Muscle layer of colon (tissue), 2 donors: ENCODE measurements around the gene LRRC10B.

Experiments
- H3K27ac ChIP-seq: one replicate; pipeline ENCODE4 v1.7.0; 2013; ENCODE audit warnings: low read depth, mild to moderate bottlenecking, low read length, moderate library complexity
- H3K27me3 ChIP-seq, 2 donors: one replicate each; pipeline ENCODE4 v1.7.0; 2013; ENCODE audit warnings: low read length in 2 of 2, mild to moderate bottlenecking in 2 of 2; ENCODE audit not compliant: insufficient read depth in 2 of 2, control insufficient read depth in 1 of 2
- H3K36me3 ChIP-seq: one replicate; pipeline ENCODE4 v1.7.0; 2013; ENCODE audit warnings: mild to moderate bottlenecking, low read length; ENCODE audit not compliant: insufficient read depth
- H3K4me1 ChIP-seq: one replicate; pipeline ENCODE4 v1.7.0; 2013; ENCODE audit warnings: mild to moderate bottlenecking, low read length; ENCODE audit not compliant: insufficient read depth
- H3K4me3 ChIP-seq, 2 donors: one replicate each; pipeline ENCODE4 v1.7.0; 2013; ENCODE audit warnings: low read length in 2 of 2, low read depth in 1 of 2, mild to moderate bottlenecking in 1 of 2, moderate library complexity in 1 of 2
- H3K9ac ChIP-seq: one replicate; pipeline ENCODE4 v1.7.0; 2013; ENCODE audit warnings: low read length
- H3K9me3 ChIP-seq: one replicate; pipeline ENCODE4 v1.7.0; 2013; ENCODE audit warnings: mild to moderate bottlenecking, low read length
- donor health status: abdominal sarcoma.
- donor health status: Adenocarcinoma of cecum.

Gene LRRC10B

DNA sequence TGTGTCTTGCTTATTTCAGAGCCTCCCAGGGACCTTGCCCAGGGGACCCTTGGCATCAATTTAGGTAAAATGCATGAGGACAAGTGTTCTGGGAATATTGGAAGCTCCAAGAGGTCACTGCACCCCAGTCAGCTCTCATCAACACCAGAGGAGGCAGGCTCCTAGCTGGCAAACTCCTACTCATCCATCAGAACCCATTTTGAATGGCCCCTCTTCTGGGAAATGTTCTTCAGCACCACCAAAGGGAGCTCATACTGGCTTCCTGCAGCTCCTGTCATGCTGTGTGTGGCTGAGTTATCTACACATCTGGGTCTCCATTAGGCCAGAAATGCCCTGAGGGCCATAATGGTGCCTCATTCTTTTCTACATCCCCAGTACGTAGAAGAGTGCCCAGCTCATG lies 17.7 kb downstream of the LRRC10B start:
- H3K27me3 ChIP-seq: no peaks in the 10 kb centered on the region
- no peak overlapping the region for H3K4me3 ChIP-seq
- no peaks in the 10 kb centered on the region for H3K9me3 ChIP-seq
- H3K9ac ChIP-seq: no peak overlapping the region
- no peaks in the 10 kb centered on the region for H3K4me1 ChIP-seq
- H3K27ac ChIP-seq: no peak overlapping the region
- H3K36me3 ChIP-seq: no peaks in the 10 kb centered on the region

DNA sequence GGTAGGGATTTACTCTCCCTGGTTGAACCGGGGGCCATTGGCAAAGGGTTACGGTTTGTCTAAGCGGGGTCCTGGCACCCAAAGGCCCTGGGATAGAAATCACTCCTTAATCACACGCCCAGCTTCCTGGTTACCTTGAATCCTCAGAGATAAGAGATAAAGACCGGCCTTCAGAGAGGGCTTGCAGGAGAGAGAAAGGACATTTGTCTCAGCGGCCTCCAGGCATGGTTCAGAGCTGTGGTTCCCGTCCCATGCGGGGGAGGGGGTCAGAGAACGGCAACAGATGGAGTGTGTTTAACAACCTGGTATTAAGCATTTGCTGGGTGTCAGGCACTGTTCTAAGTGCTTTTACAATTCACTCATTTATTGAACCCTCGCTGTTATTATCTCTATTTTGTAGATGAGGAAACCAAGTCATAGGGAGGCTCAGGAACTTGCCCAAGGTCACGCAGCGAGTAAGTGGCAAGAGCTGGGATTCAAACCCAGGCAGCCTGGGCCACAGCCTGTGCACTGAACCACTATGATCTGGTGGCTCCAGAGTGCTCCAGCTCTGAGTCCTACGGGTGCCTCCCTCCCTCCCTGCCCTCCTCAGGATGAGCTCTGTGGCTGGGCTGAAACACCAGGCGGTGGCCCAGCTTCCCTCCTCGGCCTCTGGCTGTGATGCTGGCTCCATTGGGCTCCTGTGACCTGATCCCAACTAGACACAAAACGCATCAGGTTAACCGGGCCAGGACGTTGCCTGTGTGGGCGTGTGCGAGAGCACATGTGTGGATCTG lies 18.6 kb downstream of the LRRC10B start:
- Histone ChIP-seq H3K27me3 (no peaks in the 10 kb centered on the region), H3K36me3 (no peaks in the 10 kb centered on the region), H3K9ac (no peak overlapping the region), H3K4me1 (no peaks in the 10 kb centered on the region), H3K9me3 (no peaks in the 10 kb centered on the region), H3K27ac (no peak overlapping the region), H3K4me3 (no peak overlapping the region)

DNA sequence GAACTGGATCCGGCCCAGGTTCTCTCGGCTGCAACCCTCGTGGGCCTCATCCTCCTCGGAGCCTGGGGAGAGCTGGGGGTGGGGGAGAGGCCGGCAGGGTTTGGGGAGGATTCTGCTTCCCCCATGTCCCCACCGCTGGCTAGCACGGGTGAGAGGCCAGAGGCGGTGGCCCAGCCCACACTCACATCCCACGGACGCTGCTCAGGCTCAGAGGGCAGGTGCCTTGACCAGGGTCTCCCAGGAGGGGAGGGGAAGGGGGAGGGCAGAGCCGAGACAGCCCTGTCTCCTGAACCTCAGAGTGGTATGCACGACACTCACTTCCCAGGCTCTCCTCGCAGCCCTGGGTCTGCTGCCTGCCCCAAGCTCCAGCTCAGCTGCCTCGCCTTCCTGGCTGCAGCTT lies 19.6 kb downstream of the LRRC10B start:
- Histone ChIP-seq H3K36me3 (no peaks in the 10 kb centered on the region), H3K9me3 (no peaks in the 10 kb centered on the region), H3K4me3 (no peak overlapping the region), H3K4me1 (no peaks in the 10 kb centered on the region), H3K9ac (no peak overlapping the region), H3K27me3 (no peaks in the 10 kb centered on the region), H3K27ac (no peak overlapping the region)

GRCh38 chr11:61529537-61530225 lies 21.1 kb downstream of the LRRC10B start:
- no peak overlapping the region for H3K27ac ChIP-seq
- H3K9me3 ChIP-seq: no peaks in the 10 kb centered on the region
- H3K36me3 ChIP-seq: no peaks in the 10 kb centered on the region
- no peaks in the 10 kb centered on the region for H3K27me3 ChIP-seq
- no peak overlapping the region for H3K4me3 ChIP-seq
- no peaks in the 10 kb centered on the region for H3K4me1 ChIP-seq
- no peak overlapping the region for H3K9ac ChIP-seq

DNA sequence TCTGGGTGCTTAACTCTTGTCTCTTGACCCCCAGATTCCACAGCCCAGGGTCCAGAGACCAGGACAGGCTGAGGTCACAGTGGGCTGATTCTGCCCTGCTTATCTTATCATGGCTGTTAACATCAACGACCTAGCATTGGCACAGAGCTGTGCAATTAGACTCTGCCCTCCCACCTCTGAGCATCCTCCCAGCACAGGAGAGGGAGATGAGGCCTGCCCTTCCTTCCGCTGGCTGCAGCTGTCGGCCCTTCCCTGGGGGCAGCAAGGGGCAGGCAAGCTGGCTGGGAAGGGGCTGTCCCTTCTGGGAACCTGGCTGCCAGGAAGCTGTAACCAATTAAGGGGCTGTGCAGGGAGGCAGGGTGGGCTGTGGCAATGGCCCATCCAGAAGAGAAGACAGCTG lies 22.5 kb downstream of the LRRC10B start:
- Histone ChIP-seq H3K4me1 (no peaks in the 10 kb centered on the region), H3K4me3 (no peak overlapping the region), H3K9ac (no peak overlapping the region), H3K27me3 (no peaks in the 10 kb centered on the region), H3K36me3 (no peaks in the 10 kb centered on the region), H3K27ac (no peak overlapping the region), H3K9me3 (no peaks in the 10 kb centered on the region)

- H3K9ac ChIP-seq: no peak overlapping the region
- no peaks in the 10 kb centered on the region for H3K27me3 ChIP-seq
- H3K27ac ChIP-seq: no peak overlapping the region
- no peaks in the 10 kb centered on the region for H3K9me3 ChIP-seq
- H3K4me1 ChIP-seq: no peaks in the 10 kb centered on the region
- no peaks in the 10 kb centered on the region for H3K36me3 ChIP-seq
- no peak overlapping the region for H3K4me3 ChIP-seq
These were observed 23.8 kb downstream of the LRRC10B start for GRCh38 chr11:61532134-61533038.

GRCh38 chr11:61533039-61533375 lies 24.5 kb downstream of the LRRC10B start:
- Histone ChIP-seq H3K27ac (no peak overlapping the region), H3K9me3 (no peaks in the 10 kb centered on the region), H3K4me1 (no peaks in the 10 kb centered on the region), H3K4me3 (no peak overlapping the region), H3K36me3 (no peaks in the 10 kb centered on the region), H3K9ac (no peak overlapping the region), H3K27me3 (no peaks in the 10 kb centered on the region)

DNA sequence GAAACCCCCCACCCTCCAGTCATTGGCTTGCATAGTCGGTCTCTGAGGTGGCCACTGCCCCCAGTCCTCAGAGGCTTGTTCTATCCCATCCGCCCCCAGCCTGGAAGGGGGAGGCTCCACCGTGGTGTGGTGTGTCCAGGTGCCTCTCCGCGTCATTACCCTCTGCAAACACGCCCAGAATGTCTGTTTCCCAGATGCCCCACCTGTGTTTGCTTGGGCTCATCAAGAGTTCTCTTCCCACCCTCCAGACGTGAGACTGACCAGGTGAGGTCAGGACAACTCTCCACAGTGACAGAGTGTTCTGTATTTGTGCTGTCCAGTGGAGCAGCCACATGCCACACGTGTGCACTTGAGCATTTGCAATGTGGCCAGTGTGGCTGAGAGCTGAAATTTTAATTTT lies 24.9 kb downstream of the LRRC10B start:
- Histone ChIP-seq H3K4me1 (no peaks in the 10 kb centered on the region), H3K9me3 (no peaks in the 10 kb centered on the region), H3K9ac (no peak overlapping the region), H3K4me3 (no peak overlapping the region), H3K27ac (no peak overlapping the region), H3K27me3 (no peaks in the 10 kb centered on the region), H3K36me3 (no peaks in the 10 kb centered on the region)

DNA sequence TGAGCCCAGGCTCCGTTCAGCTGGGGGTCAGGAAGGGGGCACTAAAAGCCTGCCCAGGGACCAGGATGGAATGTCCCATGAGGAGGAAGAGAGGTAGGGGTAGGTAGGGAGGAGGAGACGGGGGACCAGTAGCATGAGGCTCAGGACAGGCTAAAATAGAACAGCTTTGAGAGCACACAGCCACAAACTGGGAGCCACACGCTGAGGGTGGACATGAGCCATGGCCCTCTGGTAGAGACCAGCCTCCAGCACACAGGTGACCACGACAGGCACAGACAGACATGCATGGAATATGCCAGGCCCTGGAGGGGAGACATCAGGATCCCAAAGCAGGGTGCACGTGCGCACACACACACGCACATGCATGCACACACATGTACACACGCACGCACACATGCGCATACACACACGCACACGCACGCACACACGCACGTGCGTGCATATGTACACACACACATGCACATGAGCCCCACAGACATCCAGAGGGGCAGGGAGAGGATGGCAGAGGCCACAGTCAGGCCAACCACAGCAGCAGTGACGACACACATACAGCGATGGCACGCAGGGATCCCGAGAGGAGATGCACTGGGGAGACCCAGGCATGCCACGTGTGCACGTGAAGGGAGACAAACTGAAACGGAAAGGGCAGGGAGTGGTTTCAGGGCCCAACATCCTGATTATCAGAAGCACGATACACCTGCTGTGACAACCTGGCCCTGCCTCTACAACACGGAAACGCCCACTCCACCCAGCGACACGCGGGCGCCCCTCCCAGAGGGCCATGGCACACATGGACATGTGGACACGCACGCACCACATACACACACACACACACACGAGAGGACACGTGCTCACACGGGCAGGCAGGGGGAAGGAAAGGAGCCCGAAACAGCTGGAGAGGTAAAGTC lies 25.7 kb downstream of the LRRC10B start:
- Histone ChIP-seq H3K27ac (no peak overlapping the region), H3K27me3 (no peaks in the 10 kb centered on the region), H3K4me1 (no peaks in the 10 kb centered on the region)

DNA sequence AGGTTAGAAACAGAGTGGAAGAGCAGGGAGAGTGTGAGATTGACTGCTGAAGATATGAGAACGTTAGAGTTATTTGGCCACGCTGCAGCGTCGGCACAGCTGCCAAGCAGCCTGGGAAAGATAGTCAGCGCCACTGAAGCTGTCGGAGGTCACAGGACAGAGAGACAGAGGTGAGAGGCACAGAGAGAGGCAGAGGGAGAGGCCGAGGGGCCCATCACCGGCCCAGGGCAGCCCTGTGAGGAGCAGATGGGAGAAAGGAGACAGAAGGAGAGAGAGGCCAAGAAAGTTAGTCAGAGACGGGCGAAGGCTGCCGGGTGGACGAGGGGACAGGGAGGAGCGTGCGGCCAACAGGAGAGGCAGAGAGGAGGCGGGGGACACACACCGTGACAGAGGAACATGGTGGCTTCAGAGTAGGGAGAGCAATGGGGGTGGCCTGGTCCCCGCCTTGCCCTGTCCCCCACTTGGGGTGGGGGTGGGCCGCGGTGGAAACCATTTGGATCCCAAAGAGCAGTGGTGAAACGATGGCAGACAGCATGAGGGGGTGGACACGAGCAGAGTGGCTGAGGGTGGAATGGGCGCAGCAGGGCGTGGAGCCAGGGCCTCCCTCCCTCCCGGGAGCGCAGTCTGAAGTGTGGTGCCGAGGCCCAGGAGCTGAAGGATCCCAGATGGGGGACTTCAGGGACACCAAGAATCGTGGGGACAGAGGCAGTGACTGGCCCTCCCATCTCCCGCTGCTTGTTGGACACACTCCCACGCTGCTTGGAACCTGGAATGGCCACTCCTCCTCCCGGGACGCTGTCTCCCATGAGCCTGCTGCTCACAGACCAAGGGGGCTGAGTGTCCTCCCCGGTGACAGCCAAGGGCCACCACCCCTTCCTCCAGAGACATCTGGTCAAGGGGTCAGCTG lies 26.6 kb downstream of the LRRC10B start:
- H3K9ac ChIP-seq: no peak overlapping the region
- H3K4me1 ChIP-seq: no peaks in the 10 kb centered on the region
- no peaks in the 10 kb centered on the region for H3K9me3 ChIP-seq
- H3K27ac ChIP-seq: no peak overlapping the region
- H3K4me3 ChIP-seq: no peak overlapping the region
- no peaks in the 10 kb centered on the region for H3K36me3 ChIP-seq
- H3K27me3 ChIP-seq: no peaks in the 10 kb centered on the region

More for the DNA sequence above, 25.7 kb downstream of the LRRC10B start:
- Histone ChIP-seq H3K9ac (no peak overlapping the region), H3K4me3 (no peak overlapping the region), H3K9me3 (no peaks in the 10 kb centered on the region), H3K36me3 (no peaks in the 10 kb centered on the region)
